HG03097 (cell line): ENCODE results near the gene RNF125.
"Not testable (repeated sequence)": the region's sequence is repeated elsewhere in the genome, so short reads cannot be mapped to it uniquely, and the experiment has no call there.

Experiments
- ATAC-seq: cut with Tn5 transposase; IDR thresholded peaks from one replicate; pipeline ENCODE4 v1.9.1; 2021; ENCODE audit not compliant: unreplicated experiment, low FRiP score

The RNF125 gene

DNA sequence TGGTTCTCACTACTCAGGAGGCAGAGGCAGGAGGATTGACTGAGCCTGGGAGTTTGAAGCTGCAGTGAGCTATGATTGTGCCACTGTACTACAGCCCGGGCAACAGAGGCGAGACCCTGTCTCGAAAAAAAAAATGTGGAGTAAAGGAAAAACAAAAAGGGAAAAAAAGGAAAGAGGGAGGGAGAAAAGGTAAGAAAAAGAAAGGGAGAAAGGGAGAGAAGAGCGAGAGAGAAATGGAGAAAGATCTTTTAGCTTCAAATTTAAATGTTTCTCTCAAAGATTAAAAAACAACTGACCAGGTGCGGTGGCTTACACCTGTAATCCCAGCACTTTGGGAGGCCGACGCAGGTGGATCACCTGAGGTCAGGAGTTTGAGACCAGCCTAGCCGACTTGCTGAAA, 65.2 kb downstream of the RNF125 start:
- no peak for ATAC-seq

DNA sequence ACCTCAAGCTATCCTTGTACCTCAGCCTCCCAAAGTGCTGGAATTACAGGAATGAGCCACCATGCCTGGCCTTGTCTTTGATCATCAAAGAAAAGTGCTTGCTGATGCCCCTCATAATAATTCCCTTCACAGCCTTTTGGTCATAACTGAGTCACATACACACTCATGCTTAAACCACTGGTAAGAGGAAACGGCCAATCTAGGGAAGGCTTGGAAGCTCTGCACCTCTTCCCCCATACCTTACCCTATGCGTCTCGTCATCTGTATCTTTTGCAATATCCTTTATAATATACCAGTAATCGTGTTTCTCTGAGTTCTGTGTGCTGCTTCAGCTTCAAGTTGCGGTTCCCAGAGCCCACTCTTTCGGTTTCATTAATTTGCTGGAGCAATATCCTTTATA, 68.3 kb downstream of the RNF125 start:
- ATAC-seq: no peak

DNA sequence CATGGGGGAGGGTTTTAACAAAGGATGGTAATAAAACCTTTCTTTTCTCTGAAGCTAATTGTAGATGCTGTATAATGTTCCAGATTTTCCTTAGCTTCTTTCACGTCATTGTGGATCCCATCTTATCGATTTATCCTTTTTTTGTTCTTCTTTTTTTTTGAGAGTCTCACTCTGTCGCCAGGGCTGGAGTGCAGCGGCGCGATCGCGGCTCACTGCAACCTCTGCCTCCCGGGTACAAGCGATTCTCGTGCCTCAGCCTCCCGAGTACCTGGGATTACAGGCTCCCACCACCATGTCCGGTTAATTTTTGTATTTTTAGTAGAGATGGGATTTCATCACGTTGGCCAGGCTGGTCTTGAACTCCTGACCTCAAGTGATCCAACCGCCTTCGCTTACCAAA, 72.2 kb downstream of the RNF125 start:
- ATAC-seq: not testable (repeated sequence)

DNA sequence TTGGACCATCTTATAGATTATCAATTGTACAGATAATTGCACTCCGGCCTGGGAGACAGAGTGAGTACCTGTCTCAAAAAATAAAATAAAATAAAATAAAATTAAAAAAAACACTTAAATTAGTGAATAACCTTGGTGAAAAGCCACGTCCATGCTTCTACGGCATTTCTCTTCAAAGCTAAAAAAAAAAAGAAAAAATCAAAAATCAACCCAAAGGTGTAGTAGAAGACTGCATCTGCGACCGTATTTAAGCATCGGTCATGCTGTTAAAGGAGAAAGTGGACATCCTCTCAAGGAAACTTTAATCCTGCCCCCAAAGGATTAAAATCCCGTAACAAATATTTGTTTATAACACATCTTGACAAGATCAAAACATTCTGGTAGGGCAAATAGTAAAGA, 72.7 kb downstream of the RNF125 start:
- no peak for ATAC-seq

DNA sequence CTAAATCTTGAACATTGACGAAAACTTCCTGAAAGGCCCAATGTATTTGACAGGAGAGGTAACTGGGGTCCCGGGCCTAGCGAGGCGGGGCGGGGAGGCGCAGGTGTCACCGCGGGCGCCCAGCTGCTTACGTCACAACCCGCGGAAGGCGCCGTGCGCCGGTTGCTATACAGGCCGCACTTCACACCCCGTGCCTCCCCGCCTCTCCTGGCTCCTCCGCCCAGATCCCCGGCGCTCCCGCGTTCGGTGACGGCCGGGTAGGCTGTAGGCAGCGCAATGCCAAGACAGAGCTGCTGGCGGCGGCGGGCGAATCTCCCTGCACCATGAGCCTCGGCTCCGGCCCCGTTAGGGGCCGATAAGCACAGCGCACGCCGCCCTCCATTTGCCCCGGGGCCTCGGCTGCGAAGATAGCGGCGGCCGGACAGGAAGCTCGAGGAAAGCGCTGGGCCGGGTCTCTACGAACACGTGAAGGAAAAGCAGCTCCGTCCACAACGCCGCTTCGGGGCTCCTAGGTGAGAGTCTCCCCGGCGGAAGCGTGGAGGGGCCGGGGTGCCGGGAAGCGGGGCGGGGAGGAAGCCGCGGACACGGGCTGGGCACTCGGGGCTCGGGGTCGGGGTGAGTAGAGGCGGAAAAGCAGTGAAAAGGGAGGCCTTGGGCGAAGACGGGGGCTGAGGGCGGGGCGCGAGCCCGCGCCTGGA, 73.2 kb downstream of the RNF125 start, which contains the start of gene RNF138:
RNF138 (plus strand) TSS at position 151 of the 698 bp plus-strand sequence. CDS start 903 bp downstream, outside the sequence.
- ATAC-seq: peak; percentile 50

DNA sequence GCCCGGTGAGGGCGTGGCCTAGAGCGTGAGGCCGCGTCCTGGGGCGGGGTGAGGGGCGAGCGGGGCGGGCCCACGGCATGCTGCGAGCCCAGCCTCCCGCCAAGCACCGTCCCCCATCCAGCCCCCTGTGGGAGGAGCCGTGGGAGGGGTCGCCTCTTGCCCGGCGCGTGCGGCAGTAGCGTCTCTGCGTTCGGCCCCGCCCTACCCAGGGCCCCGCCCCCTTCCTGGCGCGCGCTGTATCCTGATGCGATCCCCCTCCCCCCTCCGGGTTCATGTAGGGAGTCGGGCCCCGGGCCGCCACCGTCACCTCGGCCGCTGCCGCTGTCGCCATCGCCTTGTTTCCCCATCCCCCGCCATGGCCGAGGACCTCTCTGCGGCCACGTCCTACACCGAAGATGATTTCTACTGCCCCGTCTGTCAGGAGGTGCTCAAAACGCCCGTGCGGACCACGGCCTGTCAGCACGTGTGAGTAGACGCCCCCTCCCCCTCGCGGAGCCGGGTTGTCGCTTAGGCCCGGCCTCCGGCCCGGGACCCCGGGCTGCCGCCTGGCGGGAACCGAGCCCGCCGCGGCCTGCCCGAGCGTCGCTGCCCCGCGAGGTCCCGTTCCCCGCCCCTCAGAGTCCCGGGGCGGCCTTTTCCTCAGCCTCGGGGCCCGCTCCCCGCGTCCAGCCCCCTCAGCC, 73.9 kb downstream of the RNF125 start:
- peak; percentile 86 for ATAC-seq

DNA sequence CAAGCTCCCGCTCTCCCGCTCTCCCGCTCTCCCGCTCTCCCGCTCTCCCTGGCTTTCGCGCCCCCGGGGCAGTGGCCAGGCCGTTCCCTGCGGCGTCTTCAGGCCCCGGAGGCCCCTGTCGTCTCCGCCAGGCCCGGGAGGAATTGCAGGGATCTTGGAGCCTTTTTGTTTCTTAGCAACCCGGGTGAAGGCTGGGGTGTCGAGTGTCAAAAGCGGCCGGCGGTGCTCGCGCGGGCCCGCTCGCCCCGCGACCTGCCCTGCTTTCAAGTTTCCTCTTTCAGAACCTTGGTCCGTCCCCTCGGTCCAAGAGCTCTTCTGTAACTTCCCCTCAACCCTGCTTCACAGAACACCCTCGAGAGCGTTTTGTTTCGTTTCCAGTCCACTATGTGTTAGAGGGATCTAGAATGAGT, 74.5 kb downstream of the RNF125 start:
- ATAC-seq: peak; percentile 20

DNA sequence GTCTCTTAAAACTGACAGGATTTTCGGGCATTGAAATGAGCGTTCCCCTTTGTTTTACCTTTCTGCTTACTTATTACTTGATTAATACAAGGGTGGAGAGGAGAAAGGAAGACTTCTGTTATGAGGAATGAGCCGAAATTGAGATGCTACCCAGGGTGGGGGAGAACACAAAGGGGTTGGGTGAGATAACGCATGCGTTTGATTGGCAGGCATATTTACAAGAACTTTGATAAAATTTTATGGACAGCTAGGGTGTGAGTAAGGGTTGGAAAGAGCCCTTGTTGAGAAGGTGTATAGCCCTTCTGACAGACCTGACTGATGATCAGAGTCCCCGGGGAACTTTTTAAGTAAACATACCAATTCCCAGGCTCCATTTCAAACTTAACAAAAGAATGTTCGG, 74.9 kb downstream of the RNF125 start:
- no peak for ATAC-seq

DNA sequence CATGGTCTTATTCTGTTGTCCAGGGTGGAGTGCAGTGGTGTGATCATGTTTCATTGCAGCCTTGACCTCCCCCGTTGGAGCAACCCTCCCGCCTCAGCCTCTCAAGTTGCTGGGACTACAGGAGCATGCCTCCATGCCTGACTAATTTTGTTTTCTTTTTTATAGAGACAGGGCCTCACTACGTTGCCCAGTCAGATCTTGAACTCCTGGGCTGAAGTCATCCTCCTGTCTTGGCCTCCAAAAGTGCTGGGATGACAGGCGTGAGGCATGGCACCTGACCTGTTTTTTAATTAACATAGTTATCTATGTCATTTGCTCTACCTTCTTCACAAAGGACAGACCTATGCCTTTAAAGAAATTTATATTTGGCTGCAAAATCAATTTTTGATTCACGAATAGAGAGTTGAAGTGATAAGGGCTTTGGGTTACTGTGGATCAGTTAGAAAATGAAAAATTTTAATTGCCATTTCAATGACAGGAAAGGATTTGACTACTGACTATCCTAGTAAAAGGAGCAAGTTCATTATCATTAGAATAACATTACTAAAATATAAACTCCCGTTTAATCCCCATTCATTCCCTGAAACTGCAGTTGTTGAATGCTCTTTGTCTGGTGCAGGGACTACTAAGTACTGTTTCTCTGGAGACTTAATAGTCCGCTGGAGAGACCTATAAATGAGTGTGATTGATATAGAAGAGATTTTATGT, 76.7 kb downstream of the RNF125 start:
- no peak for ATAC-seq

DNA sequence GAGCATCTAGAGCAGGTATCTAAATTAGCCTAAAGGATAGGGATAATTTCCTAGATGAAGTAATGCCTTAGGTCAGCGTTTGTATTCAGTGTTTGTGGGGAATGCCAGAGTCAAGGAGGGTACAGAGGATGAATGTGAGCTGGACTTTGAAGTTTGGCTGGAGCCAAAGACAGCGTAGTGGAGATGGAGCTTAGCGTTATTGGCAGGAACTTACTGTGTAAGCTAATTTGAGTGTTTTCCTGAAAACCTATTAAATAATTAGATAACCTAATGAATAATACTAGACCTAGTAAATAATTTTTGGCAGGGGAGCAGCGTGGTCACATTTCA, 77.2 kb downstream of the RNF125 start:
- ATAC-seq: no peak

DNA sequence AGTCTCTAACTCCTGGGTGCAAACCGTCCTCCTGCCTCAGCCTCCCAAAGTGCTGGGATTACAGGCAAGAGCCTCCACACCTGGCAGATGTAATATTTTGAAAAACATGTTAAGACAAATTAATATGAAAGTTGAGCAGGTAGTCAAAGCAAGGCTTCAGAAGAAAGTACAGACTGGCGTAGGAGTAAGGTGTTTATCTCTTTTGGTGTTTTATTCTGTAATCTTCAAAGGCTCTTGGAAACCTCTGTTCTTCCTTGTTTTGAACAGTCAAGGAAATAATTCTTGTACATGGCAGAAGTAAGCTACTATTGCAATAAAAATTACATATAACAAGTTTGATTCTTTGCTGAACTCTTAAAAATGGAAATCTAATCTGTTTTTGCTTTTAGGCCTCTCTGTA, 78.3 kb downstream of the RNF125 start:
- no peak for ATAC-seq

DNA sequence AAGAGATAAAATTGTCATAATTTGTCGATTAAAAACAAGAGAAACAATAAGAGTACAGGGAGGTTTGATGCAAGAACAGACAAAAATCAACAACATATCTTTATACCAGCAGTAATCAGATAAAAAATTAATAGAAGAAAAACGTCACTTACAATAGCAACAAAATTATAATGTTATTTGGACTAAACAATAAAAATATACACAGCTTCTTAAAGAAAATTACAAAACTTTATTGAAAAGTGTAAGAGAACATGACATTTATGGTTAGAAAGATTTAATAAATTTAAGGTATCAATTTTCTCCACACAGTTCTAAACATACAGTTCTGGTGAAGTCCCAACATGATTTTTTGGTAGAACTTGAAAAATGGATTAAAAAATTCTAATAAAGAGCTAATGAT, 85.9 kb downstream of the RNF125 start:
- no peak for ATAC-seq

DNA sequence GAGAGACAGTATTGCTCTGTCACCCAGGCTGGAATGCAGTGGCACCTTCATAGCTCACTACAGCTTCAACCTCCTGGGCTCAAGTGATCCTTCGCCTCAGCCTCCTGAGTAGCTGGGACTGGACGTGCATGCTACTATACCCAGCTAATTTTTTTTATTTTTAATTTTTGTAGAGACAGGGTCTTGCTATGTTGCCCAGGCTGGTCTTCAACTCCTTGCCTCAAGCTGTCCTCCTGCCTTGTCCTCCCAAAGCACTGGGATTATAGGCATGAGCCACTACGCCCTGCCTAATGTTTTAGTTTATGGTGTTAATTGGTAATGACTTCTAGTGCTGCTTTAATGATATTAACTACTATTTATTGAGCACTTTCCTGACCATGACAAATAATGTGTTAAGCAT, 91.4 kb downstream of the RNF125 start:
- ATAC-seq: no peak

DNA sequence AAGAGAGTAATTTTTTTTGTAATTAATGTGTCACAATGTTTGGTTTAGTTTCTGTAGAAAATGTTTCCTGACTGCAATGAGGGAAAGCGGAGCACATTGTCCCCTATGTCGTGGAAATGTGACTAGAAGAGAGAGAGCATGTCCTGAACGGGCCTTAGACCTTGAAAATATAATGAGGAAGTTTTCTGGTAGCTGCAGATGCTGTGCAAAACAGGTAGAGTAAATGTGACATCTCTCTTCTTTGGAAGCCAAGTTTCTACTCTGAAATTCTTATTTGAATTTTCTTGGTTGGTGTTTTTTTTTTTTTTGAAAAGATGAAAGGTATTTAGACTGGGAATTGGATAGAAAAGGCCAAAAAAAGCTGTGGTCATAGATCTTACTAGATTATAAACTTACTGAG, 93.1 kb downstream of the RNF125 start:
- ATAC-seq: no peak

DNA sequence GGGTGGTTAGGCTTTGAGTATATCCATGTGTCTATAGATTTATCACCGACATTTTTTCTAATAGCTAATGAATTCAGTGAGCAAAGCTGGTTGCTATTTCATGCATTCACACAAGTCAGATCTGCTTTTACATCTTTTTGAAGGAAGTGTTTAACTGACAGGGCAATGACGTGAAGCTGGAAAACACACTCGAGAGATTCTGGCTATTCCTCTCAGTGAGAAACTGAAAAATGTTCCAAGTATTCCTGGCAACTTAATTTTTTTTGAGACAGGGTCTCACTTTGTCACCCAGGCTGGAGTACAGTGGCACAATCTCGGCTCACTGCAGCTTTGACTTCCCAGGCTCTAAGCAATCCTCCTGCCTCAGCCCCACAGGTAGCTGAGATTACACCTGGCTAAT, 94.2 kb downstream of the RNF125 start:
- no peak for ATAC-seq

DNA sequence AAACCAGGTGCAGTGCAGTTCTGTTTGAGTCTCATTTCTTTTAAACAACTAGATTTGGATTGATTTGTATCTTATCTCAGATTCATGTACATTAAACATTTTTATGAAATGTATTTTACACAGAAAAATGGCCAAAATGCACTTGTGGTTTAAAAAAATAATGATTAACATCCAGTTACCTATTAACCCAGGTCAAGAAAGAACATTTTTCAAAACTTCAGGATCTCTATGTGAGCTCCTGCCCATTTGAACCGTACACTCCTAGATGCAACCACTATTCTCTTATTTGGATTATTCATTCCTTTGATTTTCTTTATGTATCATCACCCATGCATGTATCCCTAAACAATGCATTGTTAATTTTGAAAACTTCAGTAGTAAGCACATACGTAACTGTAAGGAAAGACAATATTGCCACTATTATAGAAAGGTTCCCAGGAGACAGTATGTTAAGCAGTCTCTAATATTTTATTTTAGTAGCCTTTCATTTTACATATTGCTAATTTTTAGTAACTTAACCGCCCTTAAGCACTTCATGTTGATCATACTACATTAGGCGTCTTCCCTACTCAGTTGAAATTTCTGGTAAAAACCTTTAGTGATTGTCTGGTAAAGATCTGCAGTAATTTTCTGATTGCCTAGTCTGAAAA, 95.8 kb downstream of the RNF125 start:
- no peak for ATAC-seq

DNA sequence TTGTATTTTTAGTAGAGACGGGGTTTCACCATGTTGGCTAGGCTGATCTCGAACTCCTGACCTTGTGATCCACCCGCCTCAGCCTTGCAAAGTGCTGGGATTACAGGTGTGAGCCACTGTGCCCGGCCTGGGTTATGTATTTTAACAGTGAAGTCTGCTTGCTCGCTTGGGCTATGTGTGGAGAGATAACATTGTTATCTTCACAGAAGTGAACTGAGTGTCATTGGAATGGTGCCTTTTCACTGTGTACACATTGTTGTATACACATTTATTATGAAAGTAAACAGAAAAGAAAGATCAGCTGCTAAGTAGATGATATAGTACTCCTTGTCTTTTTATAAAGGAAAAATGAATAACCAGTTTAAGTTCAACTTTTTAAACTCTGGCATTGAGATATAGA, 103.4 kb downstream of the RNF125 start:
- no peak for ATAC-seq
